Kidney epithelial cell (primary cell): ENCODE results near the gene TRABD. TPM values are rescaled to one million over a fixed set of nuclear protein-coding genes. Genes with fewer than 3 reads are reported as not detected.

ENCODE experiments used
- DNase-seq: peaks from one replicate; pipeline ENCODE4 v3.0.0-alpha.2; 2010; ENCODE audit warnings: low read depth
- H3K27me3 ChIP-seq: 2 replicates; pipeline ENCODE4 v1.6.0; 2011; ENCODE audit warnings: low read length; ENCODE audit not compliant: control insufficient read depth, insufficient read depth
- H3K36me3 ChIP-seq: 2 replicates; pipeline ENCODE4 v1.5.1; 2011; ENCODE audit warnings: low read length; ENCODE audit not compliant: control insufficient read depth, insufficient read depth
- H3K4me3 ChIP-seq: 2 replicates; pipeline ENCODE4 v1.5.1; 2011; ENCODE audit warnings: low read depth, mild to moderate bottlenecking, control low read depth, low read length
- CTCF ChIP-seq: IDR thresholded peaks from 2 replicates; pipeline ENCODE4 v1.5.1; 2011; ENCODE audit warnings: mild to moderate bottlenecking, moderate library complexity, low read length, control low read depth, inconsistent platforms; ENCODE audit not compliant: insufficient read depth, poor library complexity, severe bottlenecking
- total RNA-seq: library from RNA; depleted of rRNA; stranded (reverse); fragments of >200 nt; gene quantifications from 2 replicates; pipeline ENCODE4 v1.2.3, GENCODE V29; 2015

The TRABD gene
- total RNA-seq, 1 donor from 2014 or later: 60.2 TPM

GRCh38 chr22:50186181-50186714, 535 bp downstream of the TRABD start:
- Histone ChIP-seq H3K4me3 (peak overlapping the region; percentile 79), H3K36me3 (no peaks in the 10 kb centered on the region), H3K27me3 (no peaks in the 10 kb centered on the region)
- no peak for TF ChIP-seq CTCF
- DNase-seq: no peak

GRCh38 chr22:50186761-50187523, 1.2 kb downstream of the TRABD start:
- no peak for DNase-seq
- Histone ChIP-seq H3K4me3 (peak overlapping the region; percentile 79), H3K36me3 (no peaks in the 10 kb centered on the region), H3K27me3 (no peaks in the 10 kb centered on the region)
- TF ChIP-seq CTCF: no peak

- DNase-seq: no peak
- Histone ChIP-seq H3K36me3 (no peaks in the 10 kb centered on the region), H3K4me3 (no peak overlapping the region), H3K27me3 (no peaks in the 10 kb centered on the region)
- TF ChIP-seq CTCF: no peak
Measured at GRCh38 chr22:50188356-50188755, 2.6 kb downstream of the TRABD start.

GRCh38 chr22:50189184-50189848, 3.6 kb downstream of the TRABD start:
- Histone ChIP-seq H3K4me3 (no peak overlapping the region), H3K36me3 (no peaks in the 10 kb centered on the region)
- no peak for TF ChIP-seq CTCF

DNA sequence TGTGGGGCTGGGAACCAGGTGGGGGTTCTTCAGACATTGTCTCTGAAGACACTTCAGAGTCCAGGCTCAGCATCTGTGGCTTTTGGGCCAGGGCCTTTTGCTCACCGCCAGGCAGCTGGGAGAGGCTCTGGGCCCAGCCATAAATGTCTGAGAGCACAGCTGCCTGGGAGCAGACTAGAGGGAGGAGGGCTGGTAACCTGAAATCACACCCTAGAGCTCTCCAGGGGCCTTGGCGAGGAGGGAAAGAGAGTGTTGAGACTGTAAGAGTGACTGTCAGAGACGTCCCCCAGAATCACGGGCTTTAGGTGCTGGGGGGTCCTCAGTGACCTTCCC, 4.1 kb downstream of the TRABD start:
- Histone ChIP-seq H3K36me3 (no peaks in the 10 kb centered on the region), H3K27me3 (no peaks in the 10 kb centered on the region), H3K4me3 (no peak overlapping the region)
- DNase-seq: no peak
- no peak for TF ChIP-seq CTCF

More at GRCh38 chr22:50189184-50189848, 3.6 kb downstream of the TRABD start:
- no peaks in the 10 kb centered on the region for H3K27me3 ChIP-seq
- DNase-seq: no peak
